Progenitor cell of endocrine pancreas (in vitro differentiated cells): Measurements from ENCODE around the gene TM9SF2. TPM values are rescaled to one million over a fixed set of nuclear protein-coding genes. Genes with fewer than 3 reads are reported as not detected.

Experiments
- DNase-seq: peaks from one replicate; pipeline ENCODE4 v3.0.0; 2021; ENCODE audit warnings: low spot score; ENCODE audit not compliant: unreplicated experiment
- H3K27ac Mint-ChIP-seq: 2 replicates; pipeline ENCODE4 v1.8.0; 2021; ENCODE audit warnings: mild to moderate bottlenecking, moderate library complexity, mixed read lengths
- H3K27me3 Mint-ChIP-seq: 2 replicates; pipeline ENCODE4 v1.8.0; 2021; ENCODE audit warnings: mixed read lengths
- H3K36me3 Mint-ChIP-seq: 2 replicates; pipeline ENCODE4 v1.8.0; 2022; ENCODE audit warnings: mixed read lengths; ENCODE audit not compliant: insufficient read depth
- H3K4me1 Mint-ChIP-seq: 2 replicates; pipeline ENCODE4 v1.8.0; 2021; ENCODE audit warnings: low read depth, mixed read lengths
- H3K4me3 Mint-ChIP-seq: 2 replicates; pipeline ENCODE4 v1.8.0; 2021; ENCODE audit warnings: low read depth, mild to moderate bottlenecking, moderate library complexity, mixed read lengths
- H3K9me3 Mint-ChIP-seq: 2 replicates; pipeline ENCODE4 v1.8.0; 2021; ENCODE audit warnings: low read depth, mixed read lengths
- CTCF ChIP-seq: fragments of 200-600 bp; sonication (generic); IDR thresholded peaks from one replicate; pipeline ENCODE4 v1.5.0; 2021; ENCODE audit warnings: antibody characterized with exemption, mild to moderate bottlenecking; ENCODE audit not compliant: unreplicated experiment
- total RNA-seq: library from RNA; stranded (reverse); gene quantifications from 2 replicates; pipeline ENCODE4 v1.2.1, GENCODE V29; 2021

TM9SF2 gene
- total RNA-seq, 1 donor from 2014 or later, result 109 TPM

- Mint-ChIP-seq H3K4me1 (peaks cover 17% of the 10 kb centered on the region), H3K4me3 (no peak overlapping the region), H3K36me3 (peaks cover 29% of the 10 kb centered on the region), H3K27ac (no peak overlapping the region), H3K9me3 (peaks cover 12% of the 10 kb centered on the region), H3K27me3 (no peaks in the 10 kb centered on the region)
- TF ChIP-seq CTCF, result no peak
- DNase-seq, result no peak
These were observed 5.4 kb downstream of the TM9SF2 start for GRCh38 chr13:99506634-99507033.

- no peak overlapping the region for H3K4me3 Mint-ChIP-seq
- H3K4me1 Mint-ChIP-seq, result peaks cover 16% of the 10 kb centered on the region
- no peak for TF ChIP-seq CTCF
- no peak for DNase-seq
- peaks cover 12% of the 10 kb centered on the region for H3K9me3 Mint-ChIP-seq
- no peaks in the 10 kb centered on the region for H3K27me3 Mint-ChIP-seq
- peaks cover 29% of the 10 kb centered on the region for H3K36me3 Mint-ChIP-seq
- H3K27ac Mint-ChIP-seq, result no peak overlapping the region
These were observed 5.8 kb downstream of the TM9SF2 start for GRCh38 chr13:99507054-99507453.

- Mint-ChIP-seq H3K27ac (peak overlapping the region; percentile 60), H3K27me3 (no peaks in the 10 kb centered on the region), H3K4me3 (no peak overlapping the region), H3K4me1 (peaks cover 11% of the 10 kb centered on the region), H3K9me3 (peaks cover 12% of the 10 kb centered on the region), H3K36me3 (peaks cover 29% of the 10 kb centered on the region)
- TF ChIP-seq CTCF, result no peak
- DNase-seq, result no peak
These were observed 6.3 kb downstream of the TM9SF2 start for GRCh38 chr13:99507551-99507950.

GRCh38 chr13:99507986-99508385 is 6.7 kb downstream of the TM9SF2 start:
- Mint-ChIP-seq H3K4me3 (no peak overlapping the region), H3K27me3 (no peaks in the 10 kb centered on the region), H3K4me1 (peaks cover 10% of the 10 kb centered on the region), H3K9me3 (peaks cover 12% of the 10 kb centered on the region), H3K36me3 (peaks cover 29% of the 10 kb centered on the region), H3K27ac (peak overlapping the region; percentile 60)
- no peak for DNase-seq
- no peak for TF ChIP-seq CTCF

- Mint-ChIP-seq H3K4me3 (no peak overlapping the region), H3K4me1 (peaks cover 4% of the 10 kb centered on the region), H3K9me3 (peaks cover 12% of the 10 kb centered on the region), H3K27me3 (no peaks in the 10 kb centered on the region), H3K27ac (no peak overlapping the region), H3K36me3 (peaks cover 29% of the 10 kb centered on the region)
- no peak for TF ChIP-seq CTCF
- DNase-seq, result no peak
These were observed 8.2 kb downstream of the TM9SF2 start for GRCh38 chr13:99509479-99509878.
